Measurements from ENCODE around the gene ELMOD3. TPM values are rescaled to one million over a fixed set of nuclear protein-coding genes. Genes with fewer than 3 reads are reported as not detected.

The ELMOD3 gene
- total and polyA plus RNA-seq, 2 of the 8 experiments (the other 6 are each of a cell fraction or from before 2014, with no cell fraction given), result 8.5 to 10.2 TPM

GRCh38 chr2:85327822-85328617, 26.5 kb upstream of the ELMOD3 start, which contains the start of gene TGOLN2 (continued):
- peak; percentile 93 for TF ChIP-seq RBBP5 (IDR thresholded peaks at IDR 0.05; ENCODE audit: borderline replicate concordance, low read depth, low read length)
- TF ChIP-seq KDM5A (IDR thresholded peaks at IDR 0.05; ENCODE audit: low read length), result no peak
- TF ChIP-seq CBX8 (IDR thresholded peaks at IDR 0.05; ENCODE audit: borderline replicate concordance, low read depth, low read length), result no peak
- TF ChIP-seq NRF1 (IDR thresholded peaks at IDR 0.05; ENCODE audit: low read depth, low read length), result no peak
- TF ChIP-seq E2F6 (IDR thresholded peaks at IDR 0.05), result peak; percentile 52; the same call in 1 of the 2 replicates
- TF ChIP-seq TAF7 (optimal IDR thresholded peaks at IDR 0.05; ENCODE audit: borderline replicate concordance, low read depth, low read length), result peak; percentile 70
- no peak for TF ChIP-seq SP1 (IDR thresholded peaks at IDR 0.05; ENCODE audit: low read depth, low read length)
- 0 out of 2 replicates have a peak, but pooled peaks have one; percentile 38 for TF ChIP-seq SP4 (IDR thresholded peaks at IDR 0.05; ENCODE audit: low read length)
- peak; percentile 98 for TF ChIP-seq TAF1 (IDR thresholded peaks at IDR 0.05; ENCODE audit: low read depth, low read length)
- TF ChIP-seq YY1 (IDR thresholded peaks at IDR 0.05; ENCODE audit: low read depth, low read length), result peak; percentile 71
- peak; percentile 99 to 100 for TF ChIP-seq POLR2A (IDR thresholded peaks at IDR 0.05; ENCODE audit: control extremely low read depth in 1 of 2, low read depth in 2 of 2, low read length in 2 of 2)
- TF ChIP-seq ASH2L (IDR thresholded peaks at IDR 0.05; ENCODE audit: low read length), result peak; percentile 92
- peak; percentile 94 for TF ChIP-seq GTF2F1 (IDR thresholded peaks at IDR 0.05; ENCODE audit: borderline replicate concordance, low read depth, low read length)
- TF ChIP-seq MAFK (IDR thresholded peaks at IDR 0.05; ENCODE audit: low read depth, low read length), result no peak
- TF ChIP-seq POLR2AphosphoS5 (IDR thresholded peaks at IDR 0.05; ENCODE audit: low read depth, low read length), result peak; percentile 98
- TF ChIP-seq TCF12 (IDR thresholded peaks at IDR 0.05; ENCODE audit: low read depth, low read length), result 0 out of 2 replicates have a peak, but pooled peaks have one; percentile 7
- TF ChIP-seq PHF8 (conservative IDR thresholded peaks at IDR 0.05; ENCODE audit: low read depth, low read length), result peak; percentile 99
- peak in 1 of 3 experiments; percentile 8; a peak in 2 of 4 replicates for TF ChIP-seq CTCF (IDR thresholded peaks at IDR 0.05; ENCODE audit: control extremely low read depth in 1 of 3, insufficient read depth in 1 of 3, low read depth in 1 of 3, low read length in 3 of 3)
- TF ChIP-seq MAX (IDR thresholded peaks at IDR 0.05), result peak; percentile 8
- no peak for TF ChIP-seq CTBP2 (IDR thresholded peaks at IDR 0.05; ENCODE audit: borderline replicate concordance, insufficient read depth, insufficient read length, low read length)
- TF ChIP-seq BRCA1 (IDR thresholded peaks at IDR 0.05; ENCODE audit: low read depth, low read length), result peak; percentile 88
- TF ChIP-seq TBP (IDR thresholded peaks at IDR 0.05; ENCODE audit: low read depth, low read length), result peak; percentile 94

Data from H1 (cell line).